BJ (cell line): ENCODE measurements around the gene NUDCD2. TPM values are rescaled to one million over a fixed set of nuclear protein-coding genes. Genes with fewer than 3 reads are reported as not detected.

Experiments
- CTCF ChIA-PET: fragments of 350-600 bp; formaldehyde crosslinking; extraction: SDS; loops from one replicate; lab custom pipeline; 2021; ENCODE audit warnings: antibody characterized with exemption, inconsistent platforms; lab: Yijun Ruan, JAX
- POLR2A ChIA-PET: fragments of 300-600 bp; sonication (Branson Sonifier 250); formaldehyde crosslinking; extraction: SDS; loops from one replicate; lab custom pipeline; 2021; ENCODE audit warnings: antibody characterized with exemption; lab: Charles Lee
- DNase-seq: peaks from one replicate; pipeline ENCODE4 v3.0.0-alpha.2; 2011; ENCODE audit warnings: low read depth
- H3K27me3 ChIP-seq: 2 replicates; pipeline ENCODE4 v1.6.0; 2011; ENCODE audit warnings: low read length; ENCODE audit not compliant: control insufficient read depth, insufficient read depth
- H3K36me3 ChIP-seq: 2 replicates; pipeline ENCODE4 v1.5.1; 2011; ENCODE audit warnings: low read length; ENCODE audit not compliant: control insufficient read depth, insufficient read depth
- H3K4me3 ChIP-seq: 2 replicates; pipeline ENCODE4 v1.5.1; 2011; ENCODE audit warnings: low read depth, mild to moderate bottlenecking, control low read depth, low read length
- polyA plus RNA-seq: library from polyadenylated mRNA; depleted of rRNA; stranded (reverse); fragments of >200 nt; gene quantifications from 2 replicates; pipeline ENCODE4 v1.2.3, GENCODE V29; 2011
- TF ChIP-seq, protein P1 (sequence below): IDR thresholded peaks from 2 replicates; pipeline ENCODE4 v1.5.1; 2011; ENCODE audit warnings: low read depth, mild to moderate bottlenecking, control low read depth, inconsistent platforms, low read length, moderate library complexity; ENCODE audit not compliant: insufficient read depth

The NUDCD2 gene
- polyA plus RNA-seq, 1 experiment, result 2.5 TPM

DNA sequence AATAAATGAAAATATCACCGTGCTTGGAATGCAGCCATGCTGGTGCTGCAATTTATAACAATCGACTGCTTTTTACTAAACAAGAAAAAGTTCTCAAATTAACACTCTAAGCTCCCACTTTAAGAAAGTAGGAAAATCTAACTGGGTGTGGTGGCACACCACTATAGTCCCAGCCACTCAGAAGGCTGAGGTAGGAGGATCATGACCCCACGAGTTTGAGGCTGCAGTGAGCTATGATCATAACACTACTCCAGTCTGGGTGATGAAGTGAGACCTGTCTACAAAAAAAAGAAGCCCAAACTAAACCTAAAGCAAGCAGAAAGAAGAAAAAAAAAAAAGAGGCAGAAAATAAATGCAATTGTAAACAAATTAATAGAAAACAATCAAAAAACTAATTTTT, 12.0 kb downstream of the NUDCD2 start:
- Histone ChIP-seq H3K27me3 (no peaks in the 10 kb centered on the region), H3K36me3 (peaks cover 9% of the 10 kb centered on the region), H3K4me3 (no peak overlapping the region)
- ChIA-PET CTCF (no interaction called here), POLR2A (no interaction called here)
- TF ChIP-seq, protein P1, sequence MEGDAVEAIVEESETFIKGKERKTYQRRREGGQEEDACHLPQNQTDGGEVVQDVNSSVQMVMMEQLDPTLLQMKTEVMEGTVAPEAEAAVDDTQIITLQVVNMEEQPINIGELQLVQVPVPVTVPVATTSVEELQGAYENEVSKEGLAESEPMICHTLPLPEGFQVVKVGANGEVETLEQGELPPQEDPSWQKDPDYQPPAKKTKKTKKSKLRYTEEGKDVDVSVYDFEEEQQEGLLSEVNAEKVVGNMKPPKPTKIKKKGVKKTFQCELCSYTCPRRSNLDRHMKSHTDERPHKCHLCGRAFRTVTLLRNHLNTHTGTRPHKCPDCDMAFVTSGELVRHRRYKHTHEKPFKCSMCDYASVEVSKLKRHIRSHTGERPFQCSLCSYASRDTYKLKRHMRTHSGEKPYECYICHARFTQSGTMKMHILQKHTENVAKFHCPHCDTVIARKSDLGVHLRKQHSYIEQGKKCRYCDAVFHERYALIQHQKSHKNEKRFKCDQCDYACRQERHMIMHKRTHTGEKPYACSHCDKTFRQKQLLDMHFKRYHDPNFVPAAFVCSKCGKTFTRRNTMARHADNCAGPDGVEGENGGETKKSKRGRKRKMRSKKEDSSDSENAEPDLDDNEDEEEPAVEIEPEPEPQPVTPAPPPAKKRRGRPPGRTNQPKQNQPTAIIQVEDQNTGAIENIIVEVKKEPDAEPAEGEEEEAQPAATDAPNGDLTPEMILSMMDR, result no peak
- no peak for DNase-seq

DNA sequence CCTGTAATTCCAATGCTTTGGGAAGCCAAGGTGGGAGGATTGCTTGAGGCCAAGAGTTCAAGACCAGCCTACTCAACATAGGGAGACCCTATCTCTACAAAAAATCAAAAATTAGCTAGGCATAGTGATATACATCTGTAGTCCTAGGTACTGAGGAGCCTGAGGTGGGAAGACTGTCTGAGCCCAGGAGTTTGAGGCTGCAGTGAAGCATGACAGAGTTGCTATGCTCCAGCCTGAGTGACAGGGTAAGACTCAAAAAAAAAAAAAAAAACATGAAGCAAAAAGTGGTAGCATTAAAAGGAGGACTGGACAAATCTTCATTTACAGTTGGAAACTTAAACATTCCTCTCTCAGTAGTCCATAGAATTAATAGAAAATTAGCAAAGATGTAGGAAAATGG, 12.7 kb downstream of the NUDCD2 start:
- TF ChIP-seq, protein P1, result no peak
- no peaks in the 10 kb centered on the region for H3K27me3 ChIP-seq
- H3K36me3 ChIP-seq, result peaks cover 10% of the 10 kb centered on the region
- H3K4me3 ChIP-seq, result no peak overlapping the region
- CTCF ChIA-PET, result no interaction called here
- no peak for DNase-seq
- POLR2A ChIA-PET, result no interaction called here

DNA sequence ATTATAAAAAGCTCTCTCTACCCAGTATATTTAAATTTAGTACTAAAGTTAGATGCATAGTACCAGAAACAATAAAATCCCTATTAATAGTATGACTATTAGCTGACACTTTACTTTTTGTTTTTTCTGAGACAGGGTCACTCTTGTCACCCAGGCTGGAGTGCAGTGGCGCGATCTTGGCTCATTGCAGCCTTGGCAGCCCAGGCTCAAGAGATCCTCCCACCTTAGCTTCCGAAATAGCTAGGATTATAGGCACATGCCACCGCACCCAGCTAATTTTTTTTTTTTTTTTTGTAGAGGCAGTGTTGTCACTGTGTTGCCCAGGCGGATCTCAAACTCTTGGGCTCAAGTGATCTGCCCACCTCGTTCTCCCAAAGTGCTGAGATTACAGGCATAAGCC, 14.6 kb downstream of the NUDCD2 start:
- TF ChIP-seq, protein P1, result no peak
- ChIA-PET CTCF (no interaction called here), POLR2A (no interaction called here)
- no peaks in the 10 kb centered on the region for H3K27me3 ChIP-seq
- H3K36me3 ChIP-seq, result peaks cover 10% of the 10 kb centered on the region
- DNase-seq, result no peak
- no peak overlapping the region for H3K4me3 ChIP-seq

DNA sequence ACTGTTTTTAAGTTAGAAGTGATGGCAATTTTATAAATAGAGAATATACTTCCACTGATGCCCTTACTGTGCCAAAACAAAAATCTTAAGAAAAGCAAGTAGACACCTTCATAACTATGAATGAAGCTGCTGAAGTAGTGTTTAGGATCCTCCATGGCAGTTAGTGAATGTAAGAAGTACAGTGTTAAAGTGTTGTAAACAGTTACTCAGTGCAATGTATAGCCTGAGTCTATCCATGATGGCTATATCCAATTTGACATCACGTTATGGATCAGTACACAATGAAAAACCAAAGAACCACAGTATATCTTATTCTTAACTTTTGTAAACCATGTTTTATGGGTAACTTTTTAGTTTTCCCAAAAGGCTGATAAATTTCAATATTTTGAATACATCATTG, 15.4 kb downstream of the NUDCD2 start:
- TF ChIP-seq, protein P1, result no peak
- POLR2A ChIA-PET, result no interaction called here
- no peaks in the 10 kb centered on the region for H3K27me3 ChIP-seq
- CTCF ChIA-PET, result no interaction called here
- H3K36me3 ChIP-seq, result peaks cover 10% of the 10 kb centered on the region
- H3K4me3 ChIP-seq, result no peak overlapping the region
- DNase-seq, result no peak

DNA sequence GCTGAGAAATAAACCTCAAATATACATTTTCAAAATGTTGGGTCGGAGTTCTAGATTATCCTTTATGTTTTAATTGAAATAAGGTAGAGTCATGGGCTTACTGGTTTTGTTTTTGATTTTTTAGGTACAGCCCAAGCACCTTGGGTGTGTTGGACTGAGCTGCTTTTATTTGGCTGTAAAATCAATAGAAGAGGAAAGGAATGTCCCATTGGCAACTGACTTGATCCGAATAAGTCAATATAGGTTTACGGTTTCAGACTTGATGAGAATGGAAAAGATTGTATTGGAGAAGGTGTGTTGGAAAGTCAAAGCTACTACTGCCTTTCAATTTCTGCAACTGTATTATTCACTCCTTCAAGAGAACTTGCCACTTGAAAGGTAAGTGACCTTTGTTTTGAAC, 18.9 kb downstream of the NUDCD2 start:
- CTCF ChIA-PET, result interaction anchor here (1.3 kb wide), 1 partner anchor 68 kb away, joined by 3 read pairs; no protein-coding TSS in a partner anchor
- peaks cover 5% of the 10 kb centered on the region for H3K36me3 ChIP-seq
- no peak for DNase-seq
- H3K27me3 ChIP-seq, result no peaks in the 10 kb centered on the region
- TF ChIP-seq, protein P1, result no peak
- POLR2A ChIA-PET, result interaction anchor here (1.2 kb wide), 1 partner anchor 19 kb away, joined by 6 read pairs; the partner anchor contains the start of genes HMMR and NUDCD2
- H3K4me3 ChIP-seq, result no peak overlapping the region
